HEK293 (cell line): Measurements from ENCODE around the gene TRAF6.

Experiments used
- CTCF ChIA-PET: fragments of 350-600 bp; formaldehyde crosslinking; extraction: SDS; loops from one replicate; lab custom pipeline; 2021; ENCODE audit warnings: antibody characterized with exemption; lab: Yijun Ruan, JAX
- POLR2A ChIA-PET: fragments of 300-600 bp; formaldehyde crosslinking; extraction: SDS; loops from one replicate; lab custom pipeline; 2020; ENCODE audit warnings: antibody characterized with exemption, inconsistent platforms; lab: Yijun Ruan, JAX
- H3K27ac ChIP-seq: fragments of 200-500 bp; sonication (Bioruptor generic); 2 replicates; pipeline ENCODE4 v1.5.1; 2014; ENCODE audit warnings: low read depth, low read length, control low read depth, inconsistent platforms; ENCODE audit errors: extremely low read depth
- H3K36me3 ChIP-seq, 2 experiments: fragments of 200-500 bp in 1 of 2; sonication (Bioruptor generic) in 1 of 2; 1 replicate in 1 of 2; 2 replicates in 1 of 2; pipeline ENCODE4 v1.5.1; 2014 to 2017; ENCODE audit warnings: inconsistent platforms in 2 of 2, low read length in 2 of 2; ENCODE audit not compliant: control insufficient read depth in 2 of 2, insufficient read depth in 1 of 2
- H3K4me1 ChIP-seq: fragments of 200-500 bp; sonication (Bioruptor generic); 2 replicates; pipeline ENCODE4 v1.5.1; 2014; ENCODE audit warnings: mild to moderate bottlenecking, low read length, inconsistent platforms; ENCODE audit not compliant: control insufficient read depth, insufficient read depth
- H3K4me3 ChIP-seq: 2 replicates; pipeline ENCODE4 v1.5.1; 2011; ENCODE audit warnings: low read depth, mild to moderate bottlenecking, control low read depth, low read length, moderate library complexity
- H3K9me3 ChIP-seq: fragments of 200-500 bp; sonication (Bioruptor generic); 2 replicates; pipeline ENCODE4 v1.5.1; 2014; ENCODE audit warnings: low read depth, low read length, inconsistent platforms; ENCODE audit not compliant: control insufficient read depth, insufficient read depth
- BCL11A ChIP-seq: fragments of 450-650 bp; formaldehyde crosslinking; IDR thresholded peaks from 2 replicates; pipeline ENCODE4 v1.5.1; 2016; ENCODE audit warnings: low read depth, missing biosample characterization, missing genetic modification characterization
- BCL11B ChIP-seq: fragments of 450-650 bp; formaldehyde crosslinking; IDR thresholded peaks from 2 replicates; pipeline ENCODE4 v1.5.1; 2016; ENCODE audit warnings: low read depth, missing biosample characterization, missing genetic modification characterization
- FEZF1 ChIP-seq: fragments of 450-650 bp; formaldehyde crosslinking; IDR thresholded peaks from 2 replicates; pipeline ENCODE4 v1.5.1; 2016; ENCODE audit warnings: missing biosample characterization, missing genetic modification characterization
- HOXD13 ChIP-seq: sonication (generic); formaldehyde crosslinking; IDR thresholded peaks from 2 replicates; pipeline ENCODE4 v1.8.0; 2022; ENCODE audit warnings: missing genetic modification reagents, borderline replicate concordance
- OVOL3 ChIP-seq: fragments of 450-650 bp; formaldehyde crosslinking; IDR thresholded peaks from 2 replicates; pipeline ENCODE4 v1.5.1; 2016; ENCODE audit warnings: missing biosample characterization, missing genetic modification characterization
- SALL2 ChIP-seq: fragments of 450-650 bp; formaldehyde crosslinking; IDR thresholded peaks from 2 replicates; pipeline ENCODE4 v1.5.0; 2017; ENCODE audit warnings: missing biosample characterization, mild to moderate bottlenecking, missing genetic modification characterization, borderline replicate concordance
- SP2 ChIP-seq: fragments of 450-650 bp; formaldehyde crosslinking; IDR thresholded peaks from 2 replicates; pipeline ENCODE4 v1.5.1; 2016; ENCODE audit warnings: missing biosample characterization, missing genetic modification characterization
- YY2 ChIP-seq: fragments of 450-650 bp; formaldehyde crosslinking; IDR thresholded peaks from 2 replicates; pipeline ENCODE4 v1.5.1; 2016; ENCODE audit warnings: missing biosample characterization, missing genetic modification characterization
- ZBTB17 ChIP-seq: fragments of 450-650 bp; formaldehyde crosslinking; IDR thresholded peaks from 2 replicates; pipeline ENCODE4 v1.5.1; 2016; ENCODE audit warnings: missing biosample characterization, missing genetic modification characterization
- ZNF140 ChIP-seq: fragments of 450-650 bp; formaldehyde crosslinking; IDR thresholded peaks from 2 replicates; pipeline ENCODE4 v1.5.1; 2016; ENCODE audit warnings: missing biosample characterization, missing genetic modification characterization
- ZNF404 ChIP-seq: fragments of 450-650 bp; formaldehyde crosslinking; IDR thresholded peaks from 2 replicates; pipeline ENCODE4 v1.5.1; 2017; ENCODE audit warnings: missing biosample characterization, missing genetic modification characterization
- ZNF521 ChIP-seq: fragments of 450-650 bp; formaldehyde crosslinking; IDR thresholded peaks from 2 replicates; pipeline ENCODE4 v1.5.1; 2017; ENCODE audit warnings: missing biosample characterization, mild to moderate bottlenecking, missing genetic modification characterization
- ZNF610 ChIP-seq: fragments of 450-650 bp; formaldehyde crosslinking; IDR thresholded peaks from 2 replicates; pipeline ENCODE4 v1.5.1; 2016; ENCODE audit warnings: missing biosample characterization, missing genetic modification characterization, borderline replicate concordance
- ZNF621 ChIP-seq: fragments of 450-650 bp; formaldehyde crosslinking; IDR thresholded peaks from 2 replicates; pipeline ENCODE4 v1.5.1; 2017; ENCODE audit warnings: missing biosample characterization, missing genetic modification characterization
- ZNF654 ChIP-seq: fragments of 450-650 bp; formaldehyde crosslinking; IDR thresholded peaks from 2 replicates; pipeline ENCODE4 v1.5.1; 2016; ENCODE audit warnings: low read depth, missing biosample characterization, missing genetic modification characterization
- ZNF658 ChIP-seq: fragments of 450-650 bp; formaldehyde crosslinking; IDR thresholded peaks from 2 replicates; pipeline ENCODE4; 2016; ENCODE audit warnings: missing biosample characterization, missing genetic modification characterization
- ZNF664 ChIP-seq: fragments of 450-650 bp; formaldehyde crosslinking; IDR thresholded peaks from 2 replicates; pipeline ENCODE4 v1.5.1; 2016; ENCODE audit warnings: missing biosample characterization, missing genetic modification characterization
- TF ChIP-seq, protein P1 (sequence below): fragments of 450-650 bp; formaldehyde crosslinking; IDR thresholded peaks from 2 replicates; pipeline ENCODE4 v1.5.1; 2016; ENCODE audit warnings: missing biosample characterization, missing genetic modification characterization, borderline replicate concordance
- TF ChIP-seq, protein P2 (sequence below): fragments of 450-650 bp; formaldehyde crosslinking; IDR thresholded peaks from 2 replicates; pipeline ENCODE4 v1.5.1; 2016; ENCODE audit warnings: missing biosample characterization, missing genetic modification characterization
- TF ChIP-seq, protein P3 (sequence below): fragments of 450-650 bp; formaldehyde crosslinking; IDR thresholded peaks from 2 replicates; pipeline ENCODE4 v1.5.1; 2016; ENCODE audit warnings: missing biosample characterization, missing genetic modification characterization
- TF ChIP-seq, protein P4 (sequence below): fragments of 450-650 bp; formaldehyde crosslinking; IDR thresholded peaks from 2 replicates; pipeline ENCODE4; 2016; ENCODE audit warnings: missing biosample characterization, missing genetic modification characterization

TRAF6 gene

DNA sequence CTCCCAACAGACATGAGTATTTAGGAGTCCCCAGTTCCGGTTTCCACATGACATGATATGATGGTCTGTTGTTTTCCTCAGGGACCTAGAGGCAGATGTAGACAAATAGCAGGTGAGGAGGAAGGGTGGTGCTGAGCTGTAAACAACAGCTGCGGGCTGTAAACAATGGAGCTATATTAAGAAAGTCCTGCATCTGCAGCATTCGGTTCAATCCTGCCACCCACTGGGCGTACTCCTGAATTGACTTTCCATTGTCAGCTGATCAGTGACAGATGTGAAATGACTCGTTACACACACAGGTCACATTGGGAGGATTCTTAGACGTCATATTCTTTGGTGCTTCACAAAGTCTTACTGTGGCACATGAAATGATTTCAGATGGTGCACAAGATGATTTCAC is 30.9 kb upstream of the TRAF6 start:
- CTCF ChIA-PET: interaction anchor here (0.6 to 1.0 kb wide), 4 partner anchors 14 to 78 kb away, joined by 3 to 4 read pairs (median 3); no protein-coding TSS in a partner anchor
- Histone ChIP-seq H3K9me3 (no peaks in the 10 kb centered on the region), H3K36me3 (no peaks in the 10 kb centered on the region), H3K4me3 (no peak overlapping the region)
- POLR2A ChIA-PET: no interaction called here
- no peak for TF ChIP-seq ZNF140
- TF ChIP-seq BCL11B (tag by site-specific recombination): no peak
- TF ChIP-seq ZNF654 (tag by site-specific recombination): peak; percentile 50
- TF ChIP-seq, all 188 proteins: peak for 1
- Histone ChIP-seq H3K4me1 (no peaks in the 10 kb centered on the region), H3K27ac (no peak overlapping the region)

DNA sequence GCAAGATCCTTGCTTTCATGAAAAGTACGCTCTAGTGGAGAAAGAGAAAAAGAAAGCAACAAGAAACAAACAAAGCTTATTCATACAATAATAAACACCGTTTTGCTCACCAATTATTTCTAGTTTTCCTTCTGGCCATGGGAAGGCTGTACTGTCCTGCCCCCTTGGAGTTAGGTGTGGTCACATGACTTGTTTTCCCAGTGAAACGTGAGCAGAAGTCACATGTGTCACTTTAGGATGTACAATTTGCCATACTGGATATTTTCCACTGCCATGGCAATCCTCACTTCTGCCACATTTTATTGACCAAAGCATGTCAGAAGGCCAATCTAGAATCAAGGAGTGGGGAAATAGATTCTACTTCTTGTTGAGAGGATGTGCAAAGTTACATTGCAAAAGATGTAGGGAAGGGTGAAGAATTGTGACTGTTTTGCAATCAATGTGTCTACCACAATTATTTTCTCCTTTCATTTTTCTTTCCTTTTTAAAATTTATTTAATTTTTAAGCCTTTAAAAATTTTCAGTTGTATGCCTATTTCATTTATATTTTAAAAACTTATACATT is 24.3 kb upstream of the TRAF6 start:
- H3K4me1 ChIP-seq: no peaks in the 10 kb centered on the region
- no peak overlapping the region for H3K27ac ChIP-seq
- no peak for TF ChIP-seq BCL11A (tag by site-specific recombination)
- no peak for TF ChIP-seq ZNF404
- TF ChIP-seq ZNF621 (tag by site-specific recombination): no peak
- no peak for TF ChIP-seq FEZF1 (tag by site-specific recombination)
- TF ChIP-seq SP2 (tag by site-specific recombination): no peak
- TF ChIP-seq OVOL3 (tag by site-specific recombination): no peak
- no peak for TF ChIP-seq HOXD13
- no peak for TF ChIP-seq ZNF664 (tag by site-specific recombination)
- TF ChIP-seq ZNF521 (tag by site-specific recombination): no peak
- no peak for TF ChIP-seq SALL2 (tag by site-specific recombination)
- TF ChIP-seq, protein P1, sequence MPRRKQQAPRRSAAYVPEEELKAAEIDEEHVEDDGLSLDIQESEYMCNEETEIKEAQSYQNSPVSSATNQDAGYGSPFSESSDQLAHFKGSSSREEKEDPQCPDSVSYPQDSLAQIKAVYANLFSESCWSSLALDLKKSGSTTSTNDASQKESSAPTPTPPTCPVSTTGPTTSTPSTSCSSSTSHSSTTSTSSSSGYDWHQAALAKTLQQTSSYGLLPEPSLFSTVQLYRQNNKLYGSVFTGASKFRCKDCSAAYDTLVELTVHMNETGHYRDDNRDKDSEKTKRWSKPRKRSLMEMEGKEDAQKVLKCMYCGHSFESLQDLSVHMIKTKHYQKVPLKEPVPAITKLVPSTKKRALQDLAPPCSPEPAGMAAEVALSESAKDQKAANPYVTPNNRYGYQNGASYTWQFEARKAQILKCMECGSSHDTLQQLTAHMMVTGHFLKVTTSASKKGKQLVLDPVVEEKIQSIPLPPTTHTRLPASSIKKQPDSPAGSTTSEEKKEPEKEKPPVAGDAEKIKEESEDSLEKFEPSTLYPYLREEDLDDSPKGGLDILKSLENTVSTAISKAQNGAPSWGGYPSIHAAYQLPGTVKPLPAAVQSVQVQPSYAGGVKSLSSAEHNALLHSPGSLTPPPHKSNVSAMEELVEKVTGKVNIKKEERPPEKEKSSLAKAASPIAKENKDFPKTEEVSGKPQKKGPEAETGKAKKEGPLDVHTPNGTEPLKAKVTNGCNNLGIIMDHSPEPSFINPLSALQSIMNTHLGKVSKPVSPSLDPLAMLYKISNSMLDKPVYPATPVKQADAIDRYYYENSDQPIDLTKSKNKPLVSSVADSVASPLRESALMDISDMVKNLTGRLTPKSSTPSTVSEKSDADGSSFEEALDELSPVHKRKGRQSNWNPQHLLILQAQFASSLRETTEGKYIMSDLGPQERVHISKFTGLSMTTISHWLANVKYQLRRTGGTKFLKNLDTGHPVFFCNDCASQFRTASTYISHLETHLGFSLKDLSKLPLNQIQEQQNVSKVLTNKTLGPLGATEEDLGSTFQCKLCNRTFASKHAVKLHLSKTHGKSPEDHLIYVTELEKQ (tag by site-specific recombination): no peak
- no peak for TF ChIP-seq ZNF658 (tag by site-specific recombination)
- TF ChIP-seq, protein P2, sequence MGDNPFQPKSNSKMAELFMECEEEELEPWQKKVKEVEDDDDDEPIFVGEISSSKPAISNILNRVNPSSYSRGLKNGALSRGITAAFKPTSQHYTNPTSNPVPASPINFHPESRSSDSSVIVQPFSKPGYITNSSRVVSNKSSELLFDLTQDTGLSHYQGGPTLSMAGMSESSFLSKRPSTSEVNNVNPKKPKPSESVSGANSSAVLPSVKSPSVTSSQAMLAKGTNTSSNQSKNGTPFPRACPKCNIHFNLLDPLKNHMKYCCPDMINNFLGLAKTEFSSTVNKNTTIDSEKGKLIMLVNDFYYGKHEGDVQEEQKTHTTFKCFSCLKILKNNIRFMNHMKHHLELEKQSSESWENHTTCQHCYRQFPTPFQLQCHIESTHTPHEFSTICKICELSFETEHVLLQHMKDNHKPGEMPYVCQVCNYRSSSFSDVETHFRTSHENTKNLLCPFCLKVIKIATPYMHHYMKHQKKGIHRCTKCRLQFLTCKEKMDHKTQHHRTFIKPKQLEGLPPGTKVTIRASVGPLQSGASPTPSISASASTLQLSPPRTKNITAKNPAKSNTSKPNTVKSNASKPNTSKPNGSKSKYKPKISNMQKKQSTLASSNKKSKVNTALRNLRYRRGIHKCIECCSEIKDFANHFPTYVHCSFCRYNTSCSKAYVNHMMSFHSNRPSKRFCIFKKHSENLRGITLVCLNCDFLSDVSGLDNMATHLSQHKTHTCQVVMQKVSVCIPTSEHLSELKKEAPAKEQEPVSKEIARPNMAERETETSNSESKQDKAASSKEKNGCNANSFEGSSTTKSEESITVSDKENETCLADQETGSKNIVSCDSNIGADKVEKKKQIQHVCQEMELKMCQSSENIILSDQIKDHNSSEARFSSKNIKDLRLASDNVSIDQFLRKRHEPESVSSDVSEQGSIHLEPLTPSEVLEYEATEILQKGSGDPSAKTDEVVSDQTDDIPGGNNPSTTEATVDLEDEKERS (tag by site-specific recombination): no peak
- TF ChIP-seq, protein P3, sequence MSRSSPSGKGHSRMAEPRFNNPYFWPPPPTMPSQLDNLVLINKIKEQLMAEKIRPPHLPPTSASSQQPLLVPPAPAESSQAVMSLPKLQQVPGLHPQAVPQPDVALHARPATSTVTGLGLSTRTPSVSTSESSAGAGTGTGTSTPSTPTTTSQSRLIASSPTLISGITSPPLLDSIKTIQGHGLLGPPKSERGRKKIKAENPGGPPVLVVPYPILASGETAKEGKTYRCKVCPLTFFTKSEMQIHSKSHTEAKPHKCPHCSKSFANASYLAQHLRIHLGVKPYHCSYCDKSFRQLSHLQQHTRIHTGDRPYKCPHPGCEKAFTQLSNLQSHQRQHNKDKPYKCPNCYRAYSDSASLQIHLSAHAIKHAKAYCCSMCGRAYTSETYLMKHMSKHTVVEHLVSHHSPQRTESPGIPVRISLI (tag by site-specific recombination): no peak
- no peak for TF ChIP-seq ZNF610 (tag by site-specific recombination)
- TF ChIP-seq, protein P4, sequence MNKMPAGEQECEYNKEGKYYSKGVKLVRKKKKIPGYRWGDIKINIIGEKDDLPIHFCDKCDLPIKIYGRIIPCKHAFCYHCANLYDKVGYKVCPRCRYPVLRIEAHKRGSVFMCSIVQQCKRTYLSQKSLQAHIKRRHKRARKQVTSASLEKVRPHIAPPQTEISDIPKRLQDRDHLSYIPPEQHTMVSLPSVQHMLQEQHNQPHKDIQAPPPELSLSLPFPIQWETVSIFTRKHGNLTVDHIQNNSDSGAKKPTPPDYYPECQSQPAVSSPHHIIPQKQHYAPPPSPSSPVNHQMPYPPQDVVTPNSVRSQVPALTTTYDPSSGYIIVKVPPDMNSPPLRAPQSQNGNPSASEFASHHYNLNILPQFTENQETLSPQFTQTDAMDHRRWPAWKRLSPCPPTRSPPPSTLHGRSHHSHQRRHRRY (tag by site-specific recombination): no peak
- no peak for TF ChIP-seq YY2 (tag by site-specific recombination)
- TF ChIP-seq ZBTB17: no peak
- CTCF ChIA-PET: interaction anchor here (0.7 kb wide), 1 partner anchor 93 kb away, joined by 4 read pairs; no protein-coding TSS in a partner anchor
- no peak overlapping the region for H3K4me3 ChIP-seq
- no peaks in the 10 kb centered on the region for H3K36me3 ChIP-seq
- no peaks in the 10 kb centered on the region for H3K9me3 ChIP-seq
- POLR2A ChIA-PET: no interaction called here
